ENCODE results near the gene GPC5. TPM values are rescaled to one million over a fixed set of nuclear protein-coding genes. Genes with fewer than 3 reads are reported as not detected.

GPC5 gene
- total RNA-seq, 1 experiment from 2014 or later: 0.15 TPM

- Histone ChIP-seq H3K56ac (ENCODE audit: insufficient read length, low read depth, low read length) (no peak overlapping the region), H2BK5ac (ENCODE audit: insufficient read length, low read length) (no peak overlapping the region), H3K27me3 (ENCODE audit: insufficient read depth, low read length) (no peaks in the 10 kb centered on the region), H2AFZ (ENCODE audit: low read length) (no peak overlapping the region), H3K18ac (ENCODE audit: insufficient read length, low read depth, low read length) (no peak overlapping the region), H4K5ac (ENCODE audit: insufficient read length, low read depth, low read length) (no peak overlapping the region), H2BK20ac (ENCODE audit: low read depth, low read length, poor library complexity, severe bottlenecking) (no peak overlapping the region), H2BK15ac (ENCODE audit: low read depth, low read length) (no peak overlapping the region), H3K79me2 (ENCODE audit: insufficient read depth, low read length) (no peaks in the 10 kb centered on the region), H2BK12ac (ENCODE audit: insufficient read length, low read depth, low read length) (no peak overlapping the region), H3K9me3 (ENCODE audit: control insufficient read depth, low read depth, low read length) (no peaks in the 10 kb centered on the region), H3K4me2 (ENCODE audit: insufficient read depth, insufficient read length, low read length) (no peak overlapping the region), H3T11ph (ENCODE audit: low read length) (no peak overlapping the region), H2BK120ac (ENCODE audit: low read depth, low read length, poor library complexity, severe bottlenecking) (no peak overlapping the region), H3K23ac (ENCODE audit: insufficient read length, low read depth, low read length) (no peak overlapping the region), H3K27ac (ENCODE audit: insufficient read length, low read depth, low read length) (no peak overlapping the region), H4K8ac (replicated peaks; ENCODE audit: insufficient read length, low read depth, low read length) (no peak overlapping the region), H4K20me1 (ENCODE audit: control insufficient read depth, insufficient read depth, insufficient read length) (no peaks in the 10 kb centered on the region), H4K91ac (ENCODE audit: insufficient read length, low read depth, low read length) (no peak overlapping the region), H3K4me1 (ENCODE audit: insufficient read depth, low read length) (no peaks in the 10 kb centered on the region), H2AK5ac (ENCODE audit: insufficient read length, low read length) (no peak overlapping the region), H3K79me1 (ENCODE audit: insufficient read depth, low read depth, low read length, poor library complexity, severe bottlenecking) (no peaks in the 10 kb centered on the region), H3K14ac (ENCODE audit: insufficient read depth, low read length) (no peak overlapping the region), H3K4ac (ENCODE audit: low read depth, low read length) (no peak overlapping the region), H3K23me2 (ENCODE audit: insufficient read length, low read depth, low read length, poor library complexity, severe bottlenecking) (no peaks in the 10 kb centered on the region), H3K9ac (ENCODE audit: extremely low read depth, insufficient read length, low read length) (no peak overlapping the region)
- no peaks in the 10 kb centered on the region for H3K9me3 Mint-ChIP-seq
- no peaks in the 10 kb centered on the region; the same call in 1 of the 2 replicates for H3K27me3 Mint-ChIP-seq (ENCODE audit: low read depth)
- no CpG with 5 or more reads among the region's 3 CpGs for WGBS (ENCODE audit: extremely low coverage, insufficient read length, low lambda C conversion rate)
- no peak overlapping the region for H3K4me3 Mint-ChIP-seq
- no peak overlapping the region for H3K27ac Mint-ChIP-seq
- H3K36me3 Mint-ChIP-seq (ENCODE audit: insufficient read depth in 1 of 3, low read depth in 3 of 3): no peaks in the 10 kb centered on the region
- no peaks in the 10 kb centered on the region; a peak in 1 of 4 replicates for H3K4me1 Mint-ChIP-seq
- DNase-seq: no peak
- no peak for TF ChIP-seq CTCF (conservative IDR thresholded peaks at IDR 0.05)
Observed at GRCh38 chr13:91470681-91471080, 72.3 kb downstream of the GPC5 start.

All from H9 (cell line).